SH-SY5Y (cell line): Measurements from ENCODE around the gene SEMA3A.

Experiments used
- GATA2 ChIP-seq: IDR thresholded peaks from 2 replicates; pipeline ENCODE4 v1.6.1; 2011; ENCODE audit warnings: mild to moderate bottlenecking, low read depth, low read length
- GATA3 ChIP-seq: IDR thresholded peaks from 2 replicates; pipeline ENCODE4 v1.6.1; 2011; ENCODE audit warnings: low read depth, mild to moderate bottlenecking, low read length, moderate library complexity

DNA sequence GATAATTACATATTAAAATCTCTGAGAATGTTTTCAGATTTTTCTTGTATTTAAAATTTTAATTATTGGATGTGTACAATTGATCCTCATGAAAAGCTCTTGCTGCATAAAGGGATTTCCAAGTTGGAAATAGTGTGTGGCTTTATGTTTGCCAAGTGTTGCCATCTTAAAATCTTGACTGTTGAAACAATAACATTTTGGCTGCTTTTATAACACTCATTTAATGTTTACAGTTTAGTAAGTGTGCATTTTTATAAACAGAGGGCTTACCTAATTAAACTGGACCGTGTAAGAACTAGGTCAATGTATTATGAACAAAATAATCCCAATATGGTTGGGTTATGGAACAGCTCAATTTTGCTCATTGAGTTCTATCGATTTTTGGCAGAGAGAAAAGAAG lies 23.9 kb downstream of the SEMA3A start:
- TF ChIP-seq GATA2 (no peak), GATA3 (no peak)
